ENCODE measurements around the gene TRIO.

TRIO gene

GRCh38 chr5:14358536-14358935, 215.4 kb downstream of the TRIO start:
- DNase-seq (ENCODE audit: insufficient read length, low spot score) (no peak), FAIRE-seq (no peak)
- TF ChIP-seq CTCF (IDR thresholded peaks at IDR 0.05; ENCODE audit: insufficient read depth, missing control alignments): no peak

GRCh38 chr5:14359069-14360043, 216.2 kb downstream of the TRIO start:
- DNase-seq (ENCODE audit: insufficient read length, low spot score) (no peak), FAIRE-seq (no peak)
- TF ChIP-seq CTCF (IDR thresholded peaks at IDR 0.05; ENCODE audit: insufficient read depth, missing control alignments): no peak

- no peak for DNase-seq (ENCODE audit: insufficient read length, low spot score)
- TF ChIP-seq CTCF (IDR thresholded peaks at IDR 0.05; ENCODE audit: insufficient read depth, missing control alignments): no peak
- FAIRE-seq: no peak
Observed at GRCh38 chr5:14362491-14362890, 219.3 kb downstream of the TRIO start.

GRCh38 chr5:14364096-14364495, 221.0 kb downstream of the TRIO start:
- TF ChIP-seq CTCF (IDR thresholded peaks at IDR 0.05; ENCODE audit: insufficient read depth, missing control alignments): no peak
- no peak for DNase-seq (ENCODE audit: insufficient read length, low spot score)
- no peak for FAIRE-seq

GRCh38 chr5:14364576-14365472, 221.7 kb downstream of the TRIO start:
- DNase-seq (ENCODE audit: insufficient read length, low spot score) (no peak), FAIRE-seq (no peak)
- peak; percentile 52 for TF ChIP-seq CTCF (IDR thresholded peaks at IDR 0.05; ENCODE audit: insufficient read depth, missing control alignments)

- FAIRE-seq (no peak), DNase-seq (ENCODE audit: insufficient read length, low spot score) (no peak)
- TF ChIP-seq CTCF (IDR thresholded peaks at IDR 0.05; ENCODE audit: insufficient read depth, missing control alignments): no peak
Observed at GRCh38 chr5:14365831-14366430, 222.8 kb downstream of the TRIO start.

Data from D721Med (cell line).